ENCODE measurements around the gene KCNG2.

KCNG2 gene

GRCh38 chr18:79923896-79924585 is 126.3 kb downstream of the KCNG2 start:
- DNase-seq (ENCODE audit: low read depth in 2 of 2): no peak

GRCh38 chr18:79924814-79925731 is 127.3 kb downstream of the KCNG2 start:
- no peak for DNase-seq (ENCODE audit: low read depth in 2 of 2)

- DNase-seq (ENCODE audit: low read depth in 2 of 2): no peak
Observed at GRCh38 chr18:79926306-79926705, 128.6 kb downstream of the KCNG2 start.

- no peak for DNase-seq (ENCODE audit: low read depth in 2 of 2)
Observed at GRCh38 chr18:79926715-79927606, 129.2 kb downstream of the KCNG2 start.

GRCh38 chr18:79927607-79928562 is 130.1 kb downstream of the KCNG2 start:
- no peak for DNase-seq (ENCODE audit: low read depth in 2 of 2)

GRCh38 chr18:79928563-79928960 is 130.8 kb downstream of the KCNG2 start:
- DNase-seq (ENCODE audit: low read depth in 2 of 2): no peak

GRCh38 chr18:79930020-79930642 is 132.4 kb downstream of the KCNG2 start:
- no peak for DNase-seq (ENCODE audit: low read depth in 2 of 2)

- no peak for DNase-seq (ENCODE audit: low read depth in 2 of 2)
Observed at GRCh38 chr18:79931475-79931874, 133.7 kb downstream of the KCNG2 start.

GRCh38 chr18:79932907-79933306 is 135.2 kb downstream of the KCNG2 start:
- DNase-seq (ENCODE audit: low read depth in 2 of 2): no peak

- DNase-seq (ENCODE audit: low read depth in 2 of 2): peak; percentile 55 to 59
Observed at GRCh38 chr18:79933765-79934164, 136.0 kb downstream of the KCNG2 start.

GRCh38 chr18:79934311-79935097 is 136.8 kb downstream of the KCNG2 start:
- no peak for DNase-seq (ENCODE audit: low read depth in 2 of 2)

- no peak for DNase-seq (ENCODE audit: low read depth in 2 of 2)
Observed at GRCh38 chr18:79935098-79935480, 137.4 kb downstream of the KCNG2 start.

GRCh38 chr18:79935499-79935898 is 137.8 kb downstream of the KCNG2 start:
- no peak for DNase-seq (ENCODE audit: low read depth in 2 of 2)

GRCh38 chr18:79935925-79936324 is 138.2 kb downstream of the KCNG2 start:
- DNase-seq (ENCODE audit: low read depth in 2 of 2): no peak

- DNase-seq (ENCODE audit: low read depth in 2 of 2): no peak
Observed at GRCh38 chr18:79936641-79937040, 138.9 kb downstream of the KCNG2 start.

GRCh38 chr18:79937103-79937860 is 139.5 kb downstream of the KCNG2 start:
- DNase-seq (ENCODE audit: low read depth in 2 of 2): no peak

- no peak for DNase-seq (ENCODE audit: low read depth in 2 of 2)
Observed at GRCh38 chr18:79938196-79938595, 140.5 kb downstream of the KCNG2 start.

- DNase-seq (ENCODE audit: low read depth in 2 of 2): no peak
Observed at GRCh38 chr18:79939096-79939495, 141.4 kb downstream of the KCNG2 start.

All from fibroblast of skin of left quadriceps (primary cell).